GM21447 (cell line): ENCODE data around the gene CAND1.
"Not testable (repeated sequence)": the region's sequence is repeated elsewhere in the genome, so short reads cannot be mapped to it uniquely, and the experiment has no call there.

Experiments used
- ATAC-seq: cut with Tn5 transposase; IDR thresholded peaks from one replicate; pipeline ENCODE4 v1.9.1; 2021; ENCODE audit not compliant: unreplicated experiment

Gene CAND1

GRCh38 chr12:67338426-67338825, 69.3 kb downstream of the CAND1 start:
- no peak for ATAC-seq

DNA sequence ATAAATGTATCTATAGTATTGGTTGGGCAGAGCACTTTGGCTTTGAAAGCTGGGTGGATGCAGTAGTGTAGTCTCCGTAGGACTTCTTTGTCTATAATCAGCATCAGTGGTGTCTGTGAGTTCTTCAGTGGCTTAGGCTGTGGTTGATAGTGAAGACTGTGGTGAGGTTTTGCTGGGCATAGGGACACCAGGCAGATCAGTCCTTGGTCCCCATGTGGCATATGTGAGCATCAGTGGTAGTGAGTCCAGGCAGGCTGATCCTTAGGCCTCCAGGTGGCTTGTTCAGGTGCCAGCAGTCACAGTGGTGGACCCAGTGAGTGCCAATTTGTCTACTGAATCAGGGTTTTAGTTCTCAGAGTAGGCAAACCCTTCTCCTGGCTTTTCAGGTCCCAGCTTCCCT, 70.4 kb downstream of the CAND1 start:
- ATAC-seq: no peak

- not testable (repeated sequence) for ATAC-seq
Observed at GRCh38 chr12:67341086-67341485, 71.9 kb downstream of the CAND1 start.

DNA sequence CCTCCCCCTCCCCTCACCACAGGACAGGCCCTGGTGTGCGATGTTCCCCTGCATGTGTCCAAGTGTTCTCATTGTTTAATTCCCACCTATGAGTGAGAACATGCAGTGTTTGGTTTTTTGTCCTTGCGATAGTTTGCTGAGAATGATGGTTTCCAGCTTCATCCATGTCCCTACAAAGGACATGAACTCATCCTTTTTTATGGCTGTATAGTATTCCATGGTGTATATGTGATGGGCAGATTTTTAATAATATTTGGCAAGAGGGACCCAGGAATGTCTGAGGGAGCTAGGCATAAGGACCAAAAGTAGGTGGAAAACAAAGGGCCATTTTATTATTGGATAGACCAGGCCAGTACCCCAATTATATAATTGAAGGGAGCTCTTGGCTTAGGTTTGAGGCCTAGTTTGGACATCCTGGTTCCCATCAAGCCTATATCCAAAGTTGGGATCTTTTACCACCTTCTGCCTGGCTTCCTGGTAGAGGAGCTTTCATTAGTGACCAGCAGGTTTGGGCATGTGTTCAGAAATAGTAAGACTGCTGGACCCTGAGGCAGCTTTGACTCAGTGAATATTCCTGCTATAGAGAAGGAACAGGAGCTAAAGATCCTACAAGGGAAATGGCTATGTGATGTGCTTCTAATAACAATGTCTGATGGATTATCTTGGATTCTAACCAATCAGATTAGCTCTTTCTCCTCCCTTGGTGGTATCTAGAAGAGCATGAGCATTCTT, 76.0 kb downstream of the CAND1 start:
- ATAC-seq: no peak

DNA sequence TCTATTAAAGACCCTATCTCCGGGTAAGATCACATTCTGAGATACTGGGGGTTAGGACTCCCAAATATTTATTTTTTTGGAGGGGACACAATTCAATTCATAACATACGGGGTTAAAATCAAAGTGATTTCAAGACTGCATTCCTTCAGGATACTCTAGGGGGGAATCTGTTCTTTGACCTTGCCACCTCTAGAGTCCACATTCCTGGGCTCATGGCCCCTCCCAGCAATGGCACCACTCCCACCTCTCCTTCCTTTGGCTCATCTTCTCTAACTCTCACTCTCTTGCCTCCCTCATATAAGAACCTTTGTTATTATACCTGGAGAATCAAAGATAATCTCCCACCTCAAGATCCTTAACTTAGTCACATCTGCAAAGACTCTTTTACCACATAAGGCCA, 79.5 kb downstream of the CAND1 start:
- no peak for ATAC-seq

DNA sequence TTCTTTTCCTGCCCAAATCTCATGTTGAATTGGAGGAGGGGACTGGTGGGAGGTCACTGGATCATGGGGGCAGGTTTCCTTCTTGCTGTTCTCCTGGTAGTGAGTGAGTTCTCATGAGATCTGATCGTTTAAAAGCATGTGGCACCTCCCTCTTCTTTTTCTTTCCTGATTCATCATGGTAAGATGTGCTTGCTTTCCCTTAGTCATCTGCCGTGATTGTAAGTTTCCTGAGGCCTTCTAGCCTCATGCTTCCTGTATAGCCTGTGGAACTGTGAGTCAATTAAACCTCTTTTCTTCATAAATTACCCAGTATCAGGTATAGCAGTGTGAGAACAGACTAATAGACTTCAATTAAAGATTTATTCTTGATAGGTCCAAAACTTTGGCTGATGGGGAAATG, 83.5 kb downstream of the CAND1 start:
- no peak for ATAC-seq

DNA sequence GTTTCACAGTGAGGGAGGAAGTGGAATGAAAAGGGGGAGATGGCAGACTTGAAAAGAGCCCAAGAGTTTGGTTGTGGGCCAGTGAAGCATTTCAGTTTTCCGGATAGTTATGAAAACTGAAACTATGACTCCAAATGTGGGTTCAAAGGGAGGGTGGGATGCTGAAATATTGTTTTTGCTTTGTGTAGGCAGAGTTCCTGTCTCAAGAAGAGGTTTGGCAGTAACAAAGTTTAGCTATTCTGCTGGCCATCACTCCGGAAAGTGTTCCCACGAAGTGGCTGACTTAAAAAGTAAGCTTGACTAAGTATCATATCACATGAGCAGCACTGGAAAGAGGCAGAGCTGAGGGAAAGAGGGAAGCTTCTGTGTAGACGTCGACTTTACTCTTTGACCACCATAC, 85.2 kb downstream of the CAND1 start:
- ATAC-seq: no peak

GRCh38 chr12:67354966-67355365, 85.8 kb downstream of the CAND1 start:
- no peak for ATAC-seq

GRCh38 chr12:67355428-67356379, 86.5 kb downstream of the CAND1 start:
- no peak for ATAC-seq

DNA sequence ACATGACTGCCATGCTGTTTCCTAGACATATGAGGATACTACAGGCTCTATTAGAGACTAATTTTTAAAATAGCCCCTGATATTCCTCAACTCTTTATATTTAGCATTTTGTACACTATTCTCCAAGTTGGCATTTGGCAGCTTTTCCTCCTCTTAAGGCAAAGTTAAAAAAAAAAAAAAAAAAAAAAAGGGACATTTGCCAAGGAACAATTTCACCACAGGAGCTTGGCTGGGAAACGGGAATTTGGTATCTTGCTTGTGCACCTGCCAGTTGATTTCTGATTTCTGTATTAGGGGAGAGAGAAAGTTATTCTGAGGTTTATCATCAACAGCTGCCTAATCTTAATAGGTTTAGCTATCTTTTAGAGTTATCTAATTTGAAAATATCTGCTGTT, 87.2 kb downstream of the CAND1 start:
- ATAC-seq: no peak

DNA sequence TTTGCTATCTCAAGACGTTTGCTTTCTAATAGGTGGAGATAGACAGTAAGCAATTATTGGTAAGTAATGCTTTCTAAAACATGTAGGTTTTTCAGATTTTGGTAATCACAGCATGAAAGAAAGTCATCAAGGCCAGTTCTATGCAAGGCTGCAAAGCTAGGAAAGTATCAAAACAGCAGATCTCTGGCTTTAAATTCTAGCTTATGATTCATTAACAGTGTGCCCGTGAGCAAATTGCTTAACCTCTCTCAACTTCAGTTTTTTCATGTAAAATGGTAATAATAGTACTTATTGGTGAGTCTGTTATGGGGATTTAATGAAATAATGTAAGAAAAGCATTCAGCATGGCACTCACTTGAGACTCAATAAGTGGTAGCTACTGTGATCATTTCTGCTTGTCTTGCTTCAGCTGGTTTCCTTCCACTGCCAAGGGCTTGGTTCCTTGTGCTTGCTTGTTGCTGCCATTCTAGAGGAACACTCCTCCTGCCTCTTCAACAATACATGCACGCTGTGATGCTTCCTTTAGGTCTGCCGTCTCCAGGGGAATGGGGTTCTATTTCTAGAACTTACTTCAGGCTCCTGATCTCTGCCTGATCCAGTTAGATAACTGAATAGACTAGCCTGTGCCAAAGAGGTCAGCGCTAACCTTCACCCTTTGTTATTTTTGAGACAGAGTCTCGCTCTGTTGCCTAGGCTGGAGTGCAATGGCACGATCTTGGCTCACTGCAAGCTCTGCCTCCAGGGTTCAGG, 88.4 kb downstream of the CAND1 start:
- ATAC-seq: no peak

DNA sequence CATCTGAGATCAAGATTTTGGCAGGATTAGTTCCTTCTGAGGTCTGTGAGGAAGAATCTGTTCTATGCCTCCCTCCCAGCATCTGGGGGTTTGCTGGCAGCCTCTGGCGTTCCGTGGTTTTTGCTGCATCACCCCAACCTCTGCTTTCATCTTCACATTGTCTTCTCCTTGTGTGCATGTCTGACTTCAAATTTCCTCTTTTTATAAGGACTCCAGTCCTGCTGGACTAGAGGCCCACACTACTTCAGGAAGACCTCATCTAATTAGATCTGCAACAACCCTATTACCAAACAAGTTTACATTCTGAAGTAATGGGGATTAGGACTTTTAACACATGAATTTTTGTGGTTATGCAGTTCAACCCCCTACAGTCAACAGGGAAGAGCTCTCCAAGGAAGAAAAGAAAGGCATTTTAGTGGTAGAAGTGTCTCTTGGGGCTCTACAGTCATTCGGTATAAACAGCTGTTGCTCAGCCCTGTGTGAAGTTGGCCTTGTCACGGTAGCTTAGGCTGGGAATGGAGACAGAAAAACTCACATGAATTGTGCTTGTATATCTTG, 89.7 kb downstream of the CAND1 start:
- no peak for ATAC-seq

DNA sequence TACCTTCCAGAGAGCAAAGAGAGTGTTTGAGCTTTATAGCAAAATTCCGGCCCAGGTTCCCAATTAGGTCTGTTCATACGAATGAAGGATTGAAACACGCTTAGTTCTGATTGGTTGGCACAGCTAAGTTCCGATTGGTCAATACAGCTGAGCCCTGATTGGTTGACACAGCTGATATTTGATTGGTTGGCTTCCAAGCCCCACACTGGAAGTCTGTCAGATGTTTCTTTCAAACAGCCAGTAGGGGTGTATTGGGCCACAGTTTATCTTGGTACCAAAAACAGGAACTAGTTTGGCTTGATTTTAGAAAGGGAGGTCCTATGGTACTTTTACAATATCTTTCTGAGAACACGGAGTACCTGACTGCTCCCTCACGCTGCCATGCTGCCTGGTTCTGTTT, 93.4 kb downstream of the CAND1 start:
- ATAC-seq: no peak

DNA sequence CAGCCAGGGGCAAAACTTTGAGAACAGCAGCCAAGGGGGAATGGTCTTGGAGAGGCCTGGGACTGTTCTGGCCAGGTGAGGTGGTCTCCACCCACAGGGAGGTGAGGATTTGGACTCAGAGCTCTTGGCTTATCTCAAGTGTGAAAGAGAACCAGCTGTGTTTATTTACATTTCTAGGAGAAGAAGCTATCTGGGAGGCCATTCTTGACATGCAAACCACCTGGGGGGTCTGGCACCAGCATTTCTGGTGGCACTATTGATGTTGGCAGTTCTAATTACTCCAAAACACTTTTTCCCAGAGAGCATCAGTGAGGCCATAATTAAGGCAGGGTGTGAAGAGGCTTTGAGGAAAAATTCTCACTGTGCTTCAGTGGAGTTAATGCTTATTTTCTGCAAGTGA, 95.1 kb downstream of the CAND1 start:
- ATAC-seq: no peak

- ATAC-seq: no peak
Observed at GRCh38 chr12:67365131-67365530, 96.0 kb downstream of the CAND1 start.

DNA sequence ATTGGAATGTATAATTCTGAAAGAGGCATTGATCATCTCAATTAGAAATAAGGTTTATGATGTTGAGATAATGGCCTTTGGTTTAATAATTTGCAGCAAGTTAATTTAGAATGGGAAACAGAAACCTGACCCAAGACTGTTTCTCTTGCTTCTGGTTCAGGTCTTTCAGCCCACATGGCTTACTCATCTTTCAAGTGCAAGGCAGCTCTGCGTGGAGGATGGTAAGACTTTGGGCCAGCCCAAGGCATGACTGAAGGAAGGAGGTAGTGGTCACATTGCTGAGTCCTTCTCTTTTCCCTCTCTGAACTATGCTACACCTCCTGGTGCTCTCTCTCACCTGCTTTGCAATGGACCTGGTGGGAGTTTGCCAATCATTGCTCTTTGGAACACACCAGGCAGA, 98.7 kb downstream of the CAND1 start:
- no peak for ATAC-seq
